ENCODE measurements around the gene CHCHD5. TPM values are rescaled to one million over a fixed set of nuclear protein-coding genes. Genes with fewer than 3 reads are reported as not detected.

The CHCHD5 gene
- total RNA-seq, 3 donors from 2014 or later: 35.2 to 45.9 (median 45.4) TPM

DNA sequence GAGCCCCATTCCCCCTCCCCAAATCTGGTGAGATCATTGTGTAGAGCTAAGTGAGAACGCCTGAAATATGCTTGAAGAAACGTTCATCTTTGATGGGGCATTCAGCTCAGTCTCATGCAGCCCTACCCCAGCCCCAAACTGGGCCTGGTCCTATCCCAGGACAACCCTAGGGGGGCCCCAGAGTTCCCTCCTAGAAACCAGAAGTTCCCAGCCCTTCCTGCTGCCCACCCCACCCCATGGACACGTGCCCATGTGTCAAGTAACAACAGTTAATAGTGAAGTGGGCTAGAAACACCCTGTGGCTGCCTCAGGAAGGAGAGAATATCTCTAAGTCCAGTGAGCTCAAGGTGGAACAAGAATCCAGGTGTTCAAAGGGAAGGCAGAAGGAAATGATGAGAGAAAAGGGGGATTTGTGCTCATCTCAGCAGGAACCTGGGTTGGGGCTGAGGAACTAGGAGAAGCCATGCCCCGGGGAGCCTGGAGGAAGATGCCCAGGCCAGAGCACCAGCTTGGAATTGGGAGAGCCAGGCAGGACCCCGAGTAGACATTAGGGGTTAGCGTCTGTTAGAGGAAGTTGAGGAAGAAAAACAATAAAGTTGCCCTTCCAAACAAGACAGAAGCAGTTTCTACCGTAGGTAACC is 41.2 kb downstream of the CHCHD5 start:
- Mint-ChIP-seq H3K4me3 (no peak overlapping the region), H3K4me1 (ENCODE audit: low read depth) (peaks cover 58% of the 10 kb centered on the region), H3K9me3 (no peaks in the 10 kb centered on the region), H3K36me3 (ENCODE audit: insufficient read depth) (no peaks in the 10 kb centered on the region), H3K27me3 (ENCODE audit: low read depth) (no peaks in the 10 kb centered on the region)
- DNase-seq (no peak), ATAC-seq (no peak)

- H3K4me3 Mint-ChIP-seq: peak overlapping the region; percentile 68
- peak; percentile 64 to 76 for ATAC-seq
- peak; percentile 57 for DNase-seq
- H3K27me3 Mint-ChIP-seq (ENCODE audit: low read depth): no peaks in the 10 kb centered on the region
- no peaks in the 10 kb centered on the region for H3K9me3 Mint-ChIP-seq
- peaks cover 69% of the 10 kb centered on the region for H3K4me1 Mint-ChIP-seq (ENCODE audit: low read depth)
- H3K36me3 Mint-ChIP-seq (ENCODE audit: insufficient read depth): no peaks in the 10 kb centered on the region
Measured at GRCh38 chr2:112626604-112627059, 42.2 kb downstream of the CHCHD5 start.

DNA sequence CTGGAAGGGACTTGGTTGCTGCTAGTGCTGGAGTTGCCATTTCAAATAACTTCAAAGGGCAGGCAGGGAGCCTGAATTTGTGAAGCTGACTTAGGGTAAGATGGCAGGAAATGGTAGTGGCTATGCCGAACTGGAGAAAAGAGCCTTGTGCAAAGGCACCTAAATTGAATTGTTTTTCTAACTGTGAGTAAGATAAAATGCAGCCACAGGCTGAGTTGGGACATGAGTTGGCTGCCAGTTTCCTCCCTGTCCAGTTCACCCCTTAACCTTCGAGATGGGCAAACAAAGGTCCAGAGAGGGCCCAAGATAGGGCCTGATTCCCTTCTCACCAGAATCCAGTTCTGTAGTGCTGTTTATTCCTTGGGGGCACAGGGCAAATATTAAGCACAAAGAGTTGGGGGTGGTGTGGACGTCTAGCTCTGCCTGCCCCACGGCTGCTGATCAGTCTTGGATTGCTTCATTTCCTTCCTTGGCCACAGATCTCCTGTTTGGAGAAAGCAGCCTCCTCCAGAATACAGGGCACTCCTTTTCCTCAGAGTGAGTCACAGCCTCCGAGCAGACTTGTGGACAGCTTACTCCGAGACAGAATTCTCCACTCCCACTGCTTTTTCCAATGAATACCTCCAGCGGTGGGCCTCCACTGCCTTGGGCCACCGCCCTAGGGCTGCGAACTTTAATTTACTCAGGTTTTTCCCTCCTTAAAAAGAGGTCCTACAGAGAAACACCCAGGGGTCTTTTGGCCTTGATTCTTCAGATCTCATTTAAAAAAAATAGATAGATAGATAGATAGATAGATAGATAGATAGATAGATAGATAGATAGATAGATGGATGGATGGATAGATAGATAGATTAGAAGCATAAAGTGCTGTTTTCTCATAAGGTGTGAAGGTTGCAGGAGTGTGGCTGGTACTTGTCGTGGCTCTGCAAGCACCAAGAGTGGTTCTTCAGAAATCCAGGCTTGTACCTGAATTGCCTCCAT is 42.9 kb downstream of the CHCHD5 start:
- no peak for DNase-seq
- H3K9me3 Mint-ChIP-seq: no peaks in the 10 kb centered on the region

GRCh38 chr2:112629224-112629623 is 44.8 kb downstream of the CHCHD5 start:
- H3K4me3 Mint-ChIP-seq: no peak overlapping the region
- H3K4me1 Mint-ChIP-seq (ENCODE audit: low read depth): peaks cover 87% of the 10 kb centered on the region
- DNase-seq: no peak
- no peaks in the 10 kb centered on the region for H3K9me3 Mint-ChIP-seq
- no peaks in the 10 kb centered on the region for H3K36me3 Mint-ChIP-seq (ENCODE audit: insufficient read depth)
- ATAC-seq: no peak
- no peaks in the 10 kb centered on the region for H3K27me3 Mint-ChIP-seq (ENCODE audit: low read depth)

More for the DNA sequence above, 42.9 kb downstream of the CHCHD5 start:
- no peaks in the 10 kb centered on the region for H3K27me3 Mint-ChIP-seq (ENCODE audit: low read depth)
- peaks cover 75% of the 10 kb centered on the region for H3K4me1 Mint-ChIP-seq (ENCODE audit: low read depth)
- H3K4me3 Mint-ChIP-seq: peak overlapping the region; percentile 68
- peak; percentile 1 to 6 for ATAC-seq
- H3K36me3 Mint-ChIP-seq (ENCODE audit: insufficient read depth): no peaks in the 10 kb centered on the region

- H3K36me3 Mint-ChIP-seq (ENCODE audit: insufficient read depth): no peaks in the 10 kb centered on the region
- DNase-seq (no peak), ATAC-seq (no peak)
- peak overlapping the region; percentile 42 for H3K4me3 Mint-ChIP-seq
- peaks cover 87% of the 10 kb centered on the region for H3K4me1 Mint-ChIP-seq (ENCODE audit: low read depth)
- H3K9me3 Mint-ChIP-seq: no peaks in the 10 kb centered on the region
- H3K27me3 Mint-ChIP-seq (ENCODE audit: low read depth): no peaks in the 10 kb centered on the region
Measured at GRCh38 chr2:112629823-112630222, 45.4 kb downstream of the CHCHD5 start.

- H3K4me1 Mint-ChIP-seq (ENCODE audit: low read depth): peaks cover 87% of the 10 kb centered on the region
- H3K36me3 Mint-ChIP-seq (ENCODE audit: insufficient read depth): no peaks in the 10 kb centered on the region
- ATAC-seq (no peak), DNase-seq (no peak)
- no peaks in the 10 kb centered on the region for H3K27me3 Mint-ChIP-seq (ENCODE audit: low read depth)
- peak overlapping the region; percentile 56 for H3K4me3 Mint-ChIP-seq
- H3K9me3 Mint-ChIP-seq: no peaks in the 10 kb centered on the region
Measured at GRCh38 chr2:112630268-112630667, 45.9 kb downstream of the CHCHD5 start.

DNA sequence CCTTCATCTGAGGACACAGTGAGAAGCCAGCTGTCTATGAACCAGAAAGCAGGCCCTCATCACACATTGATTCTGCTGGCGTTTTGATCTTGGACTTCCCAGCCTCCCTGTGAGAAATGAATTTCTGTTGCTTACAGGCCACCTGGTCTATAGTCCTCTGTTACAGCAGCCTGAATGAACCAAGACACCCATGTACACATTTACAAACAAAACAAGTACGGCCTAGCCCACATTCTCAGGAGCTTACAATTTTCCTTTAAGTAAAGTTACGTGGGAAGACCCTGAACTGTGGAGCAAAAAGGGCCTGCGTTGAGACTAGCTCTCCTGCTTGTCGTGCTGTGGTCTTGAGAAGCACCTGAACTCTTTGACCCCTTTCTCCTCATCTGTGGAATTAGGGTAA is 49.3 kb downstream of the CHCHD5 start:
- H3K36me3 Mint-ChIP-seq (ENCODE audit: insufficient read depth): no peaks in the 10 kb centered on the region
- no peaks in the 10 kb centered on the region for H3K9me3 Mint-ChIP-seq
- DNase-seq: no peak
- no peaks in the 10 kb centered on the region for H3K27me3 Mint-ChIP-seq (ENCODE audit: low read depth)
- H3K4me3 Mint-ChIP-seq: no peak overlapping the region
- no peak for ATAC-seq
- H3K4me1 Mint-ChIP-seq (ENCODE audit: low read depth): peaks cover 81% of the 10 kb centered on the region

- Mint-ChIP-seq H3K27me3 (ENCODE audit: low read depth) (no peaks in the 10 kb centered on the region), H3K4me3 (no peak overlapping the region), H3K36me3 (ENCODE audit: insufficient read depth) (no peaks in the 10 kb centered on the region), H3K9me3 (no peaks in the 10 kb centered on the region), H3K4me1 (ENCODE audit: low read depth) (peaks cover 76% of the 10 kb centered on the region)
- ATAC-seq (no peak), DNase-seq (no peak)
Measured at GRCh38 chr2:112634153-112634873, 49.9 kb downstream of the CHCHD5 start.

DNA sequence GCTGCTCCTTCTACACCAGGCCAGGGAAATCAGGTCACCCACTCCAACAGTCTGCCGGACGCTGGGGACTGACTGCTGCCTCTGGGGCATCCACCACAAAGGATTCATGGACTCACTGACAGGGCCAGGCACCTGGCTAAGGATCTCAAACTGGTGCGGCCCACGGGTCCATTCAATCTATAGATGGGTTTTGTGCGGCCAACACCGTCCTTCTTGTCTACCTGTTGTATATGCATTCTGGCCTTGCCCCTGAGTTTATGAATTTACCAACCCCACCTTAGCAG is 50.4 kb downstream of the CHCHD5 start:
- Mint-ChIP-seq H3K36me3 (ENCODE audit: insufficient read depth) (no peaks in the 10 kb centered on the region), H3K4me1 (ENCODE audit: low read depth) (peaks cover 71% of the 10 kb centered on the region), H3K4me3 (no peak overlapping the region), H3K27me3 (ENCODE audit: low read depth) (no peaks in the 10 kb centered on the region), H3K9me3 (no peaks in the 10 kb centered on the region)
- ATAC-seq (no peak), DNase-seq (no peak)

GRCh38 chr2:112636605-112637288 is 52.3 kb downstream of the CHCHD5 start:
- Mint-ChIP-seq H3K4me3 (no peak overlapping the region), H3K27me3 (ENCODE audit: low read depth) (no peaks in the 10 kb centered on the region), H3K9me3 (no peaks in the 10 kb centered on the region), H3K36me3 (ENCODE audit: insufficient read depth) (no peaks in the 10 kb centered on the region), H3K4me1 (ENCODE audit: low read depth) (peaks cover 59% of the 10 kb centered on the region)
- peak; percentile 61 to 88 for ATAC-seq
- DNase-seq: no peak

DNA sequence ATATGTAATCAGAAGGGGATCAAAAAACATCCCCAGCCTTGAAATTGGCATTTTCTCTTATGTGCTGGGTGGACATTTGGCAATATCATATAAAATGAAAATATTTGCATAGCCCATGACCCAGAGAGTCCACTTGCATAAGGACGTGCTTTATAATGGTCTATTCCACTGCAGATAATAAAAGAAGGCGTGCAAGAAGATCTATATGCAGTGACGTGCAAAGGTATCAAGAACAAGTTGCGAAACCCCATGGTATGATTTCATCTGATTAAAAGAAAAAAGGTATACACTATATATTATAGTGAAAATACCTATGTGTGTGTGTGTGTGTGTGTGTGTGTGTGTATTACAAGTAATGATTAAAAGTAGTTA is 52.9 kb downstream of the CHCHD5 start:
- Mint-ChIP-seq H3K9me3 (no peaks in the 10 kb centered on the region), H3K4me1 (ENCODE audit: low read depth) (peaks cover 54% of the 10 kb centered on the region), H3K4me3 (no peak overlapping the region), H3K27me3 (ENCODE audit: low read depth) (no peaks in the 10 kb centered on the region), H3K36me3 (ENCODE audit: insufficient read depth) (no peaks in the 10 kb centered on the region)
- DNase-seq (no peak), ATAC-seq (no peak)

Measured in activated T-cell treated with anti-CD3 and anti-CD28 coated beads, Interleukin-2, amount 50 U/mL, for 4 hours (primary cell).